Activated CD4-positive, alpha-beta T cell treated with anti-CD3 and anti-CD28 coated beads for 4 hours (primary cell): ENCODE data around the gene GSTM1.
"Not testable (repeated sequence)": the region's sequence is repeated elsewhere in the genome, so short reads cannot be mapped to it uniquely, and the experiment has no call there.

Experiments
- DNase-seq, 2 donors: peaks; one replicate each; pipeline ENCODE4 v3.0.0-alpha.2; 2020

Gene GSTM1

DNA sequence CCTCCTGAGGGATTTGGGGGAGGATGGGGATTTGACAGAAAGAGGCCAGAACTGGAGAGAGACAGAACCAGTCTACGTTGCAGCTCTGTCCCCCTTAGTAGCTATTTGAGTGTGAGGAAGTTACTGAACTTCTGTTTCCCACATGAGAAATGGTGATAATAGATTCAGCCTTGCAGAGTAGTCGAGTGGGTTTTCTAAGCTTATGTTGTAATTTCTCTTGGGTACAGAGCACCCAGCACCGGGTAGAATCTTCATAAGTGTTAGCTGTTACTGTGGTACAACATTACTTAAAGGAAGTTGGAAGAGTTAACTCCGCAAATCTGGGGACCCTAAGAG lies 27.0 kb upstream of the GSTM1 start:
- not testable (repeated sequence) for DNase-seq

DNA sequence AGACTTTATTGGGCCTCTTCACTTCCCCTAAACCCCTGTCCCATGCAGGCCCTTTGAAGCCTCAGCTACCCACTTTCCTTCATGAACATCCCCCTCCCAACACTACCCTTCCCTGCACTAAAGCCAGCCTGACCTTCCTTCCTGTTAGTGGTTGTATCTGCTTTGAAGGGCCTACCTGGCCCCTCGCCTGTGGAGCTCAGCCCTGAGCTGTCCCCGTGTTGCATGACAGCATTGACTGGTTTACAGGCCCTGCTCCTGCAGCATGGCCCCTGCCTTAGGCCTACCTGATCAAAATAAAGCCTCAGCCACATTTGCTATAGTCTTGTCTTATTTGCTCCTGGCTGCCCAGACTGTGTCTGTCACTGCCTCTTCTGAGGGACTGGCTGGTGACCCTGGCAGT lies 26.2 kb upstream of the GSTM1 start:
- no peak for DNase-seq

DNA sequence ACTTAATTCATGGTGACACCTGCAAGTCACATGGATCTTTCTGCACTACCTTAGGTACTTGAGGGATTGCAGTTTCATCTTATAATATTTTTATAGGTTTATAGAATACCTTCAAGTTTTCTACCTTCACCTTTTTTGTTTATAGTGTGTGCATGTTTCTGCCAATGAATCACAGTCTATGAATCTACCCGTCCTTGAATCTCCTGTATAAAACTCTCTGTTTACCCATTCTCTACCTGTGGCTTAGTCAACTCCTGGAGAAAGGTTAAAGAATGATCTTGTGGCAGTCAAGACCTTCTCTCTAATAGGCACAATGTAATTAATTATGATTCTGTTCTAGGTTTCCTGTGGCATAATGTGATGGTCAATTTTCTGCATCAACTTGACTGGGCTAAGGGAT lies 22.9 kb upstream of the GSTM1 start:
- no peak for DNase-seq

DNA sequence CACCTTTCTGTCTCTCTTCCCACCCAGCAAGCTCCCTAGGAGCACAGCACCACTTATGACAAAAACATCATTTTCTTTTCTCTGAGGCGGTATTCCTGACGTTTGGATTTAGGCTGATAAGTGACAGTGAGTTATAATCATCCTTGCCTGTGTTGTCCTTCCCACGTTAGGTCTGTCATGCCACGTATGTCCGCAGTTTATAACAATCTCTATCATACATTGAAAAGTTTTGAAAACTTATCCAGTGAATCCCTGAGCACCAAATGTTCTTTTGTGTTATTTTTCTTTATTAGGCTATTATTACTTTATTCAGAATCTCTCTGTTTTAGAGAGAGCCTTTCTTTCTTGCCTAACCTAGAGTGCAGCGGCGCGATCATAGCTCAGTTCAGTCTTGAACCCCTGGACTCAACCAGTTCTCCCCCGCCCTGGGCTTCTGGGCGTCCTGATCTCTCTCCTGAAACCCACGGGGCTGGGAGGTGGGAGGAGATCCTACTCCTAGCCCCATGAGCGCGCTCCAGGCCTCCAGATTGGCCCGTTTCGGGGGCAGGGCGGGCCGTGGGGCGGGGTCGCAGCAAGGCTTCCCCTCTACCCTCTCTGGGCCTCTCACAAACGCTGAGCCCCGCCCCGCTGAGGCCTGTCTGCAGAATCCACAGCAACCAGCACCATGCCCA lies 20.0 kb upstream of the GSTM1 start, which contains the start of gene GSTM2:
Gene GSTM2, plus strand, starts transcription at position 606 of the 671 bp plus-strand sequence. Its CDS starts 59 bp downstream, at position 665.
- DNase-seq, result peak; percentile 73 to 82

DNA sequence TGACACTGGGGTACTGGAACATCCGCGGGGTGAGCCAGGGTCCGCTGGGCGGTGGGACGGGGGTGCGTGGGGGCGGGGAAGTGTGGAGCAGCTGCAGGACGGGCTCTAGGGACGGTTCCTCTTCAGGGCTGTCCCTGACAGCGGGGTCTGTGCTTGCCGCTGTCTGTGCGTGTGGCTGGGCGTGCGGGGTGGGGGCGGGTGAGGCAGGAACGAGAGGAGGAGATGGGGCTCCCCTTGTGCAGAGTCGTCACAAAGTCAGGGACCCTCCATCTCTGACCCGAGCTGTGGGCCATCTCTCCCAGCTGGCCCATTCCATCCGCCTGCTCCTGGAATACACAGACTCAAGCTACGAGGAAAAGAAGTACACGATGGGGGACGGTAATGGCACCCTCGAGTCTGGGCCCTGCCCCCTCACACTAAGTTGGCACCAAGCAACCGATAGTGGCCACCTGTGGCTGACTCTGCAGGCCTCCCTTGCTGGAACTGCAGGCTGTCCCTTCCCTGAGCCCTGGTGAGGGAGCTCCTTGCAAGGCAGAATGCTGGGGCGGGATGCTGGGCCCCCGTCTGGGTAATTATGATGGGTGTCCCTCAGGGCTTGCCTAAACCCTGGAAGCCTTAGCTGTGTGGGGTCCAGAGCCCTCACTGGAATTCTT lies 19.4 kb upstream of the GSTM1 start:
- DNase-seq, result no peak

GRCh38 chr1:109669246-109669948 lies 18.2 kb upstream of the GSTM1 start:
- no peak for DNase-seq

- DNase-seq, result not testable (repeated sequence)
Measured at GRCh38 chr1:109669949-109670302, 17.7 kb upstream of the GSTM1 start.

GRCh38 chr1:109671067-109671466 lies 16.6 kb upstream of the GSTM1 start:
- DNase-seq, result no peak

- not testable (repeated sequence) for DNase-seq
Measured at GRCh38 chr1:109673861-109674260, 13.8 kb upstream of the GSTM1 start.

DNA sequence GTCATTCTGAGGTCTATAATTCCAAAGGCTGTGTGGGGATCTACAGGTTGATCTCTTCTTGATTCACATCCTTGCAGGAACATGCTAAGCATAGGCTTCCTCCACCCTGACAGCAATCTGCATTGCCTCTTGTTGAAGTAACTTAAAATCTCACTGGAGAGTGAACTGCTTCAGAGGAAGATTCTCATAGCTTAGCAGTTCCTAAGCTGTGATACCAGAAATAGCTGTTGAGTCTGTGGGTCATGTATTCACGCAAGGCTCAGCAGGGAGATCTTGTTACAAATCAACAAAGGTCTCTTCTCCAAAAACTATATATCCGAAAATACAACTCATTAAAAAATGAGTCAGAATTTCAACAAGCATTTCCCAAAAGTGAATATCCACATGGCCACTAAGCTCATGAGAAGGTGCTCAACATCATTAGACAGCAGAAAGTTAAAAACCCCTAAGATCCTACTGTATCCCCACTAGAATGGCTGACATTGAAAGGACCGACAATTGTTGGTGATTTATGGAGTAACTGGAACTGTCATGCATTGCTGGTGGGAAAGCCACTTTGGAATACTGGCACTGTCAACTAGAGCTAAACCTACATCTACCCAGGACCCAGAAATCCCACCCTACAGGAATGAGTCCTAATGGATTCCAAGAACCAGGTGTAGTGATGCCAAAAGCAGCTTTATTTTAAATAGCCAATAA lies 10.8 kb upstream of the GSTM1 start:
- DNase-seq, result not testable (repeated sequence)

GRCh38 chr1:109677459-109677858 lies 10.2 kb upstream of the GSTM1 start:
- DNase-seq, result no peak

DNA sequence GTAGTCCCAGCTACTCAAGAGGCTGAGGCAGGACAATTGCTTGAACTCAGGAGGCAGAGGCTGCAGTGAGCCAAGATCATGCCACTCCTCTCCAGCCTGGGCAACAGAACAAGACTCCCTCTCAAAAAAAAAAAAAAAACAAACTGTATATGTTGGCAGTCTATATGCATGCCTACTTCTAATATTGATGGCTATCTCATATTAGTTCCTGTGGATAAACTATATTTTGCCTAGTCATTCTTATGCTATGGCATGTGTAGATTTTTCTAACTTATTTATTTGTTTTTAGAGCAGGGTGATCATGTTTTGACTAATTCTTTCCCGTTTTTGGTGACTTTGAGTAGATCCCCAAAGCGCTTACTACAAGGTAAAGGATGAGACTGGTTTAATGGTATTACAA lies 9.0 kb upstream of the GSTM1 start:
- not testable (repeated sequence) for DNase-seq

- not testable (repeated sequence) for DNase-seq
Measured at GRCh38 chr1:109684777-109685176, 2.8 kb upstream of the GSTM1 start.

- DNase-seq, result not testable (repeated sequence)
Measured at GRCh38 chr1:109685399-109685798, 2.2 kb upstream of the GSTM1 start.

DNA sequence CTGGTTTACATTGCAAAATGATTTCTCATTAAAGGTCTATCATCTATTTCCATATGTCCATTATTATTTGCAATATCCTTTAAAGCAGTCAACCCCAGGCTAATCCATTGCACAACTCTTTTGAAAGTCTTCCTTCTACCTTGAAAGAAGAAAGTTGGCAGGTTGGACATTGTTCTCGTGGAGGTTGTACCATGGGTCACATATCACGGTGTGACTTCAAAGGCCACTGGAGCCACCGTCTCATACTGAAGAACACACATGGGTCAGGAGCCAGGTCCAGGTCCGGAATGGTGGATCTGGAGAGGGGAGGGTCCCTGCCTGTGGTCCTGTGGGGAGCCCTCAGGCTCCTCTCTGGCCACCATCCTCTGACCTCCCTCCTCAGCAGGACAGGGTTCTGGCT lies 1.7 kb upstream of the GSTM1 start:
- not testable (repeated sequence) for DNase-seq

GRCh38 chr1:109687109-109687508 lies 508 bp upstream of the GSTM1 start:
- not testable (repeated sequence) for DNase-seq

DNA sequence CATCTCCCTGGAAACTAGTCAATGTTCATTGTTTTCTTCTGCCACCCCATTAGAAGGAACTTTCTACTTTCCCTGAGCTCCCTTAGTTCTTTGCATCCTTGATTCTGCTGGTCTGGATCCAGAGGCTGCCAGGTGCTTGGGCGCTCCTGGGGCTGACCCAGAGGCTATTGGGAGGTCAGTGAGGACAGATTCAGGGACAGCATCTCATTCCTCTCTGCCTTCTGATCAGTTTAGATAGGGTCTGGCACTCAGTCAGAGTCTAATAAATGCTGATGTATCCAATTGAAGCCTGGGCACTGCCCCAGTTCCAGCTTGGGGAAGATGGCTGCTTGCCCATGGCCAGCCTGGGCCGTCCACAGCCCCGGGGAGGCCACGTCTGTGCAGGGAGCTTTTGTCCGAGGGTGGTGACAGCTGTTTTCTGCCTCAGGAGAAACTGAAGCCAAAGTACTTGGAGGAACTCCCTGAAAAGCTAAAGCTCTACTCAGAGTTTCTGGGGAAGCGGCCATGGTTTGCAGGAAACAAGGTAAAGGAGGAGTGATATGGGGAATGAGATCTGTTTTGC lies 2.3 kb downstream of the GSTM1 start:
- no peak for DNase-seq

DNA sequence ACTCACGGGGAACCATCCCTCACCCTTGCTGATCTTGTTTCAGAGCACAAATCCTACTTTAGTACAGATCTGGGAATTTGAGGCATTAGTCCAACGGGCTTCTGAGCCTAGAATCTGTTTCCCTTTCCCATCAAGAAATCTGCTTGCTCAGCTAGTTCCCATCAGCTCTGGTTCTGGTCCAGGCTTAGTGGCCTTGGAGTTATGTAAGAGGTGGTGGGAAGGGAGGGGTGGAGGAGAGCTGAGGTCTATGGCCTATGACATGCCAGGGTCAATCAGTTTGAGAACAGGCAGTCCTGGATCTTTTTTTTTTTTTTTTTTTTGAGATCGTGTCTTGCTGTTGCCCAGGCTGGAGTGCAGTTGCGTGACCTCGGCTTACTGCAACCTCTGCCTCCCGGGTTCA lies 4.1 kb downstream of the GSTM1 start:
- no peak for DNase-seq

DNA sequence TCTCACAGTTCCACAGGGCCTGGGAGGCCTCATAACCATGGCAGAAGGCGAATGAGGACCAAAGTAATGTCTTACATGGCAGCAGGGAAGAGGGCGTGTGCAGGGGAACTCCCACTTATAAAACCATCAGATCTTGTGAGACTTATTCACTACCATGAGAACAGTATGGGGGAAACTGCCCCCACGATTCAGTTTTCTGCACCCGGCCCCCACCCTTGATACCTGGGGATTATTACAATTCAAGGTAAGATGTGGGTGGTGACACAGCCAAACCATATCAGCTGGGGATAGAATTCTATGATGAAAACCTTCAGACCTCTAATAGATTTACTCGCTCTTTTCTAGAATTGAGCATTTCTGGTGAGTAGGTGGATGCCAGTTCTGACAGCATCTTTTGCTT lies 6.8 kb downstream of the GSTM1 start:
- DNase-seq, result not testable (repeated sequence)

DNA sequence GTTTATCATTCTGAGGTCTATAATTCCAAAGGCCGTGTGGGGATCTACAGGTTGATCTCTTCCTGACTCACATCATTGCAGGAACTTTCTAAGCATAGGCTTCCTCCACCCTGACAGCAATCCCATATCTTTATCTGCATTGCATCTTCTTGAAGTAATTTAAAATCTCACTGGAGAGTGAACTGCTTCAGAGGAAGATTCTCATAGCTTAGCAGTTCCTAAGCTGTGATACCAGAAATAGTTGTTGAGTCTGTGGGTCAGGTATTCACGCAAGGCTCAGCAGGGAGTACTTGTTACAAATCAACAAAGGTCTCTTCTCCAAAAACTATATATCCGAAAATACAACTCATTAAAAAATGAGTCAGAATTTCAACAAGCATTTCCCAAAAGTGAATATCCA lies 7.5 kb downstream of the GSTM1 start:
- DNase-seq, result not testable (repeated sequence)

DNA sequence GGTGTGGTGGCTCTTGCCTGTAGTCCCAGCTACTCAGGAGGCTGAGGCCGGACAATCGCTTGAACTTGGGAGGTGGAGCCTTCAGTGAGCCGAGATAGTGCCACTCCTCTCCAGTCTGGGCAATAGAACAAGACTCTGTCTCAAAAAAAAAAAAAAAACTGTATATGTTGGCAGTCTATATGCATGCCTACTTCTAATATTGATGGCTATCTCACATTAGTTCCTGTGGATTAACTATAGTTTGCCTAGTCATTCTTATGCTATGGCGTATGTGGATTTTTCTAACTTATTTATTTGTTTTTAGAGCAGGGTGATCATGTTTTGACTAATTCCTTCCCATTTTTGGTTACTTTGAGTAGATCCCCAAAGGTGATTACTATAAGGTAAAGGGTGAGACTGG lies 9.4 kb downstream of the GSTM1 start:
- no peak for DNase-seq

DNA sequence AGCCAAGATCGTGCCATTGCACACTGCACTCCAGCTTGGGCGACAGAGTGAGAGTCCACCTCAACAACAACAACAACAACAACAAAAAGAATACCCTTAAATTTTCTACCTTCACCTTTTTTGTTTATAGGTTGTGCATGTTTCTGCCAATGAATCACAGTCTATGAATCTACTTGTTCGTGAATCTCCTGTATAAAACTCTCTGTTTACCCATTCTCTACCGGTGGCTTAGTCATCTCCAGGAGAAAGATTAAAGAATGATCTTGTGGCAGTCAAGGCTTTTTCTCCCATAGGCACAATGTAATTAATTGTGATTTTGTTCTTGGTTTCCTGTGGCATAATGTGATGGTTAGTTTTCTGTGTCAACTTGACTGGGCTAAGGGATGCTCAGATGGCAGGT lies 10.2 kb downstream of the GSTM1 start:
- DNase-seq, result not testable (repeated sequence)

DNA sequence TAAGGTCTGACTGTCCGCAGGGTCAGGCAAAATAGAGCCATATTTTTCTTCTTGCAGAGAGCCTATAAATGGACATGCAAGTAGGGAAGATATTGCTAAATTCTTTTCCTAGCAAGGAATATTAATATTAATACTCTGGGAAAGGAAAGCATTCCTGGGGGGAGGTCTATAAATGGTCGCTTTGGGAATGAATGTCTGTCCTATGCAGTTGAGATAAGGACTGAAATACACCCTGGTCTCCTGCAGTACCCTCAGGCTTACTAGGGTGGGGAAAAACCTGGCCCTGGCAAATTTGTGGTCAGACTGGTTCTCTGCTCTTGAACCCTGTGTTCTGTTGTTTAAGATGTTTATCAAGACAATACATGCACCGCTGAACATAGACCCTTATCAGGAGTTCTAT lies 15.3 kb downstream of the GSTM1 start:
- DNase-seq, result not testable (repeated sequence)
